Activated gamma-delta T cell (primary cell): ENCODE data around the gene HAUS6.
"Not testable (repeated sequence)": the region's sequence is repeated elsewhere in the genome, so short reads cannot be mapped to it uniquely, and the experiment has no call there.

Source experiments
- DNase-seq: peaks from one replicate; lab custom pipeline; 2025; lab: John Stamatoyannopoulos, UW
- total RNA-seq, 2 donors: gene quantifications; one replicate each; lab custom pipeline; 2026; lab: John Stamatoyannopoulos, UW

Gene HAUS6, protein sequence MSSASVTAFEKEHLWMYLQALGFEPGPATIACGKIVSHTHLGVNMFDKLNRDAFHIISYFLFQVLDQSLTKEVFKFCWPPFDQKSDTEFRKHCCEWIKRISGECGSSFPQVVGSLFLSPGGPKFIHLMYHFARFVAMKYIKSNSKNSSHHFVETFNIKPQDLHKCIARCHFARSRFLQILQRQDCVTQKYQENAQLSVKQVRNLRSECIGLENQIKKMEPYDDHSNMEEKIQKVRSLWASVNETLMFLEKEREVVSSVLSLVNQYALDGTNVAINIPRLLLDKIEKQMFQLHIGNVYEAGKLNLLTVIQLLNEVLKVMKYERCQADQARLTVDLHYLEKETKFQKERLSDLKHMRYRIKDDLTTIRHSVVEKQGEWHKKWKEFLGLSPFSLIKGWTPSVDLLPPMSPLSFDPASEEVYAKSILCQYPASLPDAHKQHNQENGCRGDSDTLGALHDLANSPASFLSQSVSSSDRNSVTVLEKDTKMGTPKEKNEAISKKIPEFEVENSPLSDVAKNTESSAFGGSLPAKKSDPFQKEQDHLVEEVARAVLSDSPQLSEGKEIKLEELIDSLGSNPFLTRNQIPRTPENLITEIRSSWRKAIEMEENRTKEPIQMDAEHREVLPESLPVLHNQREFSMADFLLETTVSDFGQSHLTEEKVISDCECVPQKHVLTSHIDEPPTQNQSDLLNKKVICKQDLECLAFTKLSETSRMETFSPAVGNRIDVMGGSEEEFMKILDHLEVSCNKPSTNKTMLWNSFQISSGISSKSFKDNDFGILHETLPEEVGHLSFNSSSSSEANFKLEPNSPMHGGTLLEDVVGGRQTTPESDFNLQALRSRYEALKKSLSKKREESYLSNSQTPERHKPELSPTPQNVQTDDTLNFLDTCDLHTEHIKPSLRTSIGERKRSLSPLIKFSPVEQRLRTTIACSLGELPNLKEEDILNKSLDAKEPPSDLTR
- 77.7 to 89.5 reads per million in 2 donors for total RNA-seq

DNA sequence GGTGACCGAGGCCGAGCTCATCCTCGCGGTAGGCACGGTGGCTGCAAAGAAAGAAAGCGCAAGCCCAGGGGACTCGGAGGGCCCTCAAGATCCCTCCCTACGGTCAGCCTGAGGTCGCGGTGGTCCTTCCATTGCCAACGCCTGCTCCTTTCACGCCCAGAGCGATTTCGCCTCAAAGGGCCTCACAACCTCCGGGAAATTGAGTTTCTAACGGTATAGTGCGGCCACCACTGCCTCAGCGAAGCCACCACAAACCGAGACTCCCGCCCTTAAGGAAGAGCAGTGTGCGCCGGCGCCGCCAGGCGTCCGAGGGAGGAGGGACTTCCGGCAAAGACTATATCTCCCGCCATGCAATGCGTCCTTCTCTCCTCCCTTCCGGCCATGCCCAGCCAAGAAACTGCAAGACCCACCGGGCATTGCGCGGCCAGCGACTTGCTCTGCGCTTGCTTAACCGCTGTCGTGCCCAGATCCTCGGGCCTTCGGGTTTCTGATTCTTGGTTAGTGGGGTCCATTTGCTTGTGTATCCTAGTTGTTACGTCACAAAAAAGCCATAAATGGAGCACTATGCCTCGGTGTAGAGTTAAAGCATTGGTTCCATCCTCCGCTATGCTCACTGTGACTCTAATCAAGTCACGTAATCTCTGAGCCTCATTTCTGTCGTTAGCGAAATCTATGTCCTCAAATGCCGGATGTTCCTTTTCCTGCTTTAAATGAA is at the start of gene HAUS6:
Gene HAUS6, minus strand, starts transcription at position 274 of the 715 bp plus-strand sequence. Its CDS starts 253 bp downstream, at position 21.
- DNase-seq: peak; percentile 83

DNA sequence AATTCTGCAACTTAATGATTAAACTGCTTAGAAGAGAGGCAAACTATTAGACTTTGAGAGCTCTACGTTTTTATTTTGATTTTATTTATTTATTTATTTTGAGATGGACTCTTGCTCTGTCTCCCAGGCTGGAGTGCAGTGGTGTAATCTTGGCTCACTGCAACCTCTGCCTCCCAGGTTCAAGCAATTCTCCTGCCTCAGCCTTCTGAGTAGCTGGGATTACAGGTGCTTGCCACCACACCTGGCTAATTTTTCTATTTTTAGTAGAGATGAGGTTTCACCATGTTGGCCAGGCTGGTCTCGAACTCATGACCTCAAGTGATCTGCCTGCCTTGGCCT is 49.4 kb upstream of the HAUS6 start:
- DNase-seq: not testable (repeated sequence)

DNA sequence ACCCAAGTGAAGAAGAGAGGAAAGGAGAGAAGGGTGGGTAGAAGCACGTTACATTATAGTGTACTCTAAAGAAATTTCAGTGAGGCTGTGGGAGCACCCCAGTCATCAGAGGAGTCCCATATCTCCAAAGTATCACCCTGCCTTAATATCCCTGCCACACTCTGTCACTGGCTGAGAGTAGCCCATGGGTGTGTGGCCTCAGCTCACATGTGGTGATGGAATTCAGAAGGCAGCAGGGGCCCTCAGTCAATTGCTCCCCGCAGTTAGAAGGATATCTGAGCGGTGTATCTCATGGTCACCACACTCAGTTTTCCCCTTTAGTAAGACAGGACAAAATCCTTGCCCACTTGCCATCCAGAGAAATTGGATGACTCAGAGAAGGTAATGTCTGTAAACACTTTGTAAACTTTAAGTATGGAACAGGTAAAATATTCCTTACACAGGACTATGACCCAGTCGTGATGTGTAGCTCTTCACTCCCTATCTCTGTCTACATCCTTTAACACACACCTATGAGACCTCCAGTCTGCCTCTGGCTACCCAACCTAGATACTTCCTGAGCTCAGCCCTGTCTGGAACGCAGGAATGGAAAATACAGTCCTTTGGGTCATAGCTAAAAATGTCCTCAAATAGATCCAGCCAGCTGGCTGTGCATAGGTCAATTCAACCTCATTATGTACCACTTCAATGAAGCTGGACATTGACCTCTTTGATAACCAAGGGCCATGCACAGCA is 48.9 kb upstream of the HAUS6 start:
- DNase-seq: no peak

DNA sequence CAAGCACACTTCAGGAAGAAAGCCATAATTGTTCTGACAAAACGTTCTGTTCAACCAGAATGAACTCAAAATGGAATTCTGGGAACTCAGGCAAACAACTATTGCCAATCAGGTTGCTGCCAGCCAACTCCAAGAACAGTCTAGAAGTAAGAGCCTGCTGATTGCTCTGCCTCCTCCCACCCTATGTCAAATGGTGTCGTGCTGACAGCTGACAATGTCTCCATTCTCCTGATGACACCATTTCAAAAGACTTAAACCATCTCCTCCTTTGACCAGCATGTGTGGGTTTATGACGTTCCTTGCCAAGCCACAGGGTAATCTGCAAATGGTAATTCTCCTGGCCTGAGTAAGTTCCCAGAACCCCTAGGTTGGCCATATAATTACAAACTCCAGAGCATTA is 46.5 kb upstream of the HAUS6 start:
- no peak for DNase-seq

DNA sequence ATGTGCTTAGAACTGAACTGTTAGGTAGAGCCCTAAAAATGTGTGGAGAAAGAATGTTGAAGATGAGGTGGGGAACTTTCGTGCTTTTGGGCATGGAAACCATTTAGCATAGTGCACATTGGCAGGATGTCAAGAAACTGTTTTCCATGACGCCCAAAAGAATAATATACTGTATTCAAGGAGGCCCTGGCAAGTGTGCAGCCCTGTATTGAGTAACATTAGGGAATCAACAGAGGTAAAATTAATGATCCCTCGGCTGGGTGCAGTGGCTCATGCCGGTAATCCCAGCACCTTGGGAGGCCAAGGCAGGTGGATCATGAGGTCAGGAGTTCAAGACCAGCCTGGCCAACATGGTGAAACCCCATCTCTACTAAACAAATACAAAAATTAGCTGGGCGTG is 45.5 kb upstream of the HAUS6 start:
- DNase-seq: no peak

DNA sequence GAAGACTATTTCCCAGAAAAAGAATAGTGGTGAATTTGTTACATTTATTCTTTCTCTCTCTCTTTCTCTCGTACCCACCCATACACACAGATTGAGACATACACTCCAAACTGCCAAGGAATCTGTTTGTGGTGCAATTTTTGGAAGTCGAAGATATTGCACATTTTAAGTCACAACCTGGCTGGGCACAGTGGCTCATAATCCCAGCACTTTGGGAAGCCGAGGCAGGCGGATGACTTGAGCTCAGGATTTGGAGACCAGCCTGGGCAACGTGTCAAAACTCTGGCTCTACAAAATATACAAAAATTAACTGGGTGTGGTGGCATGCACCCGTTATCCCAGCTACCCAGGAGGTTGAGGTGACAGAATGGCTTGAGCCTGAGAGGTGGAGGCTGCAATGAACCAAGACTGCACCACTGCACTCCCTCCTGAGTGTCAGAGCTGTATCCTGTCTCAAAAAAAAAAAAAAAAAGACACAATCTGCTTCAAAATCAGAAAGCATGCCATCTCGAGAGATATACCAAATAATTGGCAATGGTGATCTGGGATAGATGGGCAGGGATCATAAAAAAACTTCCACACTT is 43.8 kb upstream of the HAUS6 start:
- DNase-seq: no peak

DNA sequence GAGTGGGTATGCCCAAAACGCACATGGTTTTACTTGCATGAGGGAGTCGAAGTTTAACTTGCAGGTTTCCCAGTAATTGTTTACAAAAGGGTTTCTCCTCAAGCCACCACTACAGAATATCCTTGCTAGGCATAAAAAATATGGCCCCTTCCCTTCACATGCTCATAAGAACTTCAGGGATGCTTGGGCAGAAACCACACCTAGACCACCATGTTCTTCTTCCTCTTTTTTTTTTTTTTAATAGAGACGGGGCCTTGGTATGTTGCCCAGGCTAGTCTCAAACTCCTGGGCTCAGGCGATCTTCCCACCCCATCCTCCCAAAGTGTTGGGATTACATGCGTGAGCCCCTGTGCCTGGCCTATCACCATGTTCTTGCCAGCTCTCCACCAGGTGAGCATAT is 43.2 kb upstream of the HAUS6 start:
- no peak for DNase-seq

DNA sequence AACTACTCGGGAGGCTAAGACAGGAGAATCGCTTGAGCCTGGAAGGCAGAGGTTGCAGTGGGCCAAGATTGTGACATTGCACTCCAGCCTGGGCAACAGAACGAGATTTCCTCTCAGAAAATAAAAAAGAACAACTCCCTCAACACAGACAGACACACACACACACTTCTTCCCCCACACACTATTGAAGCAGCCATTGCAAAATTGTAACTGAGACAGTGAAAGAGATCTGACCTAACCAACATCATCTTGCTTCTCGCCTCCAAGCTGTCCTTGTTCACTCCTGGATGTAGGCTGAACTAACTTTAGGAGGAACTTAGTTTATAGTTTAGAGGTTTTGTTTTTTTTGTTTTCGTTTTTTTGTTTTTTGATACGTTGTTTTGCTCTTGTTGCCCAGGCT is 37.6 kb upstream of the HAUS6 start:
- DNase-seq: no peak

DNA sequence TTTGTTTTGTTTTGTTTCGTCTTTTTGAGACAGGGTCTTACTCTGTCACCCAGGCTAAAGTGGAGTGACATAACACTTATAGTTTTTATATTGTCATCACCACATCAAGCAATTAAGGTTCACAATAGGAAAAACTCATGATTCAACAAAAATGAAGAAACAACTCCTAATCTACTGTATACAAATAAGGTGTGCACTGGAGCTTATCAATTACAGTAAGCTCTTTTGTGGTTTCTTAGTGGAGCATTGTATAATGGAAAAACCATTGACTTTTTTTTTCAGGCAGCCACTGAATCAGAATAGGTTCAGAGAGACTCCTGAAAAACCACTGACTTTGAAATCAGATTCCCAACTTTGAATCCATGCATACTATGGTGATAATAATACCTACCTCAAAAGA is 35.4 kb upstream of the HAUS6 start:
- DNase-seq: no peak

DNA sequence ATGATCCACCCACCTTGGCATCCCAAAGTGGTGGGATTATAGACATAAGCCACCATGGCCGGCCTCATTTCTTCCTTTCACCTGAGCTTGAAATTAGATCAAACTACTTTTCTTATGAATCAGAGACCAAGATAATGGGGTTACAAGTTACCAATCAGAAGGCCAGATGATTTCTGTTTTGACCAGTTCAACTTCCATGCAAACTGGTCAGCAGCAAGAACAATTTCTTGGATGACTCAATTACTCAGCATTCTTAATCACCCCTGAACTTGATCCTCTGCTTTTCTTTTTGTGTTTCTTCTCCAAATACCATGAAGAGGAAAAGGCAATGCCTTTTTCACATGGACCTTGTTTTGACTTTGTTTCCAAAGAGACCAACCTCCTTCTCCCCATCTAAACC is 34.6 kb upstream of the HAUS6 start:
- no peak for DNase-seq

DNA sequence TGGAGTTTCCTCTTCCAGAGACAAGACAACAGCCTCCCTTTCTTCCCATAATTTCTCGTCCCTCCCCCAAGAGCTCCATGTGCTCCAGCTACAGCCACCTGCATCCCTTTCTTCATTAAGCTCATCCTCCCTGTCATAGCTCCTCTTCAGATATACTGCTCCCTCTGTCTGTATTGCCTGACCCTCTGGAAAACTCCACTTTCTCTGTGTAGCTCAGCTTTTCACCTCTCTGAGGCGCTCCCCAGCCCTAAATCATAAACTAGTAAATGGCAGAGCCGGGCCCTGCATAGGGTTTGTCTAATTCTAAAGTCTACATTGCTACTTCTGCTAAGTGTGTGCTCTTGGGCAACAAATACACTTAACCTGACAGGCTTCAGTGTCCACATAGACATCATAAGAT is 33.4 kb upstream of the HAUS6 start:
- no peak for DNase-seq

DNA sequence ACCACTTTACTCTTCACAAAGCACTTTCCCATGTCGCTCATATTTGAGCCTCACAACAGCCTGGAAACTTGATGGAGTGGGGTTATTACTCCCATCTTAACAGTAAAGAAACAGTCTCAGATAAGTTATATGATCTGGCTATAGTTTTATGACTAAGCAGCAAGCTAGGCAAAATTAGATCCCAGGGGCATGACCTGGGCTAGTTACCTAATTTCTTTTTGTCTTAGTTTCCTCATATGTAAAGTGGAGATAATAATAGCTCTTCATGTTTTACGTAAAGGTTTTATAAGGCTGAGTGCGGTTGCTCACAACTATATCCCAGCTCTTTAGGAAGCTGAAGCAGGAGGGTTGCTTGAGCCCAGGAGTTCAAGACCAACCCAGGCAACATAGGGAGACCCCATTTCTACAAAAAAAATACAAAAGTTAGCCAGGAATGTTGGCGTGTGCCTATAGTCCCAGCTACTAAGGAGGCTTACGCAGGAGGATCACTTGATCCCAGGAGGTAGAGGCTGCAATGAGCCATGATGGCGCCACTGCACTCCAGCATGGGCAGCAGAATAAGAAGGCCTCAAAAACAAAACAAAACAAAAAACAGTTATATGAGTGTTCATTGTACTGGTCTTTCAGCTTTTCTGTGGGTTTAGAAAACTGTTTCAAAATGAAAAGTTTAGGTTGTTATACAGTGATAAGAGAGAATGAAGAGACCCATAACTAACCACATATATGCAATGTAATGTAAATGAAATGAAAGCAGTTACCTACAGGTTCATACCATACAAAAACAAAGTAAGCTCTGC is 31.0 kb upstream of the HAUS6 start:
- DNase-seq: no peak

DNA sequence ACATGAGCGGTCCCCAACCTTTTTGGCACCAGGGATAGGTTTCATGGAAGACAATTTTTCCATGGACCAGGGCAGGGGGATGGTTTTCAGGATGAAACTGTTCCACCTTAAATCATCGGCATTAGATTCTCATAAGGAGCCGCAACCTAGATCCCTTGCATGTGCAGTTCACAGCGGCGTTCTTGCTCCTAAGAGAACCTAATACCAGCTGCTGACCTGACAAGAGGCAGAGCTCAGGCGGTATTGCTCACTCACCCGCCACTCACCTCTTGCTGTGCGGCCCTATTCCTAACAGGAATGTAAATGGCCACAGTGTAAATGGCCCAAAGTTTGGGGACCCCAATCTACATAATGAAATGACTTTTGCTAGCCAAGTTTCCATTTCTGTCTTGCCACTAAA is 27.7 kb upstream of the HAUS6 start:
- DNase-seq: no peak

DNA sequence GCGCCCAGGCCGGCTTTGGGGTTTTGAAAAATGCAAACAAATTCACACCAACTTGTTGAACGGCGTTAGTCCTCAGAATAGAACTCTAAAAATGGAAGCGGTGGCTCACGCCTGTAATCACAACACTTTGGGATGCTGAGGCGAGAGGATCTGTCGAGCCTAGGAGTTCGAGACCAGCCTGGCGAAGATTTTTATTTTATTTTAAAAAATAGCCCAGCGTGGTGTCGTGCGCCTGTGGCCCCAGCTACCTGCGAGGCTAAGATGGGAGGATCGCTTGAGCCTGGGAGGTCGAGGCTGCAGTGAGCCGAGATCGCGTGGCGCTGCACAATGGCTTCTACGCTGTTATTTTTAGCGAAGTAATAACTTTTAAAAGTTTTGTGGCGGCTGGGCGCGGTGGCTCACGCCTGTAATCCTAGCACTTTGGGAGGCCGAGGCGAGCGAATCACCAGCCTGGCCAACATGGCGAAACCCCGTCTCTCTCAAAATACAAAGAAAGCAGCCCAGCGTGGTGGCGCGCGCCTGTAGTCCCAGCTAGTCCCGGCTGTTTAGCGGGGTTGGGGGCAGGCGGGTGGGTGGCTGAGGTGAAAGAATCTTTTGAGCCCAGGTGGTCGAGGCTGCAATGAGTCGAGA is 25.3 kb upstream of the HAUS6 start:
- peak; percentile 17 for DNase-seq

DNA sequence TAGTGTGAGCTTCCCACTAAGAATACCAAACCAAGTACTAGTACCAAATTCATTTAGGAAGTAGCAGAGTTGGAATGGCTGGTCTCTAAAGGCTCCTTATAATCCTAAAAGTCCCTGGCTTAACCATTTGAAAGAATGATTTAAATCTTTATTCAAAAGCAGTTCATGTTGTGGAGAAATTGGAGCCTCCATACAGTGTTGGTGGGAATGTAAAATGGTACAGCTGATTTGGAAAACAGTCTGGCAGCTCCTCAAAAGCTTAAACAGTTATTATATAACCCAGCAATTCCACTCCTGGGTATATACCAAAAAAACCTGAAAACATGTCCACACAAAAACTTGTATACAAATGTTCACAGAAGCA is 21.7 kb upstream of the HAUS6 start:
- no peak for DNase-seq

DNA sequence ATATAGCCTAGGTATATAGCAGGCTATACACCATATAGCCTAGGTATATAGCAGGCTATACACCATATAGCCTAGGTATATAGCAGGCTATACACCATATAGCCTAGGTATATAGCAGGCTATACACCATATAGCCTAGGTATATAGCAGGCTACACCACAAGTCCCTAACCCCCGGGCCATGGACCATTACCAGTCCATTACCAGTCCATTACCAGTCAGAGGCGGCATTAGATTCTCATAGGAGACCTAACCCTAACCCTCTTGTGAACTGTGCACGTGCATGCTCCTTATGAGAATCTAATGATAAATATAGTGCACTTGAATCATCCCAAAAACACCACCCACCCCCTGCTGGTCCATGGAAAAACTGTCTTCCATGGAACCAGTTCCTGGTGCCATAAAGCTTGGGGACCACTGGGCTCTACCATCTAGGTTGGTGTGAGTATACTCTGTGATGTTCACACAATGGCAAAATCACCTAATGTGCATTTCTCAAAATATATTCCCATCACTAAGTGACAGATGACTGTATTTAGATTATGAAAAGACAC is 19.9 kb upstream of the HAUS6 start:
- DNase-seq: no peak

DNA sequence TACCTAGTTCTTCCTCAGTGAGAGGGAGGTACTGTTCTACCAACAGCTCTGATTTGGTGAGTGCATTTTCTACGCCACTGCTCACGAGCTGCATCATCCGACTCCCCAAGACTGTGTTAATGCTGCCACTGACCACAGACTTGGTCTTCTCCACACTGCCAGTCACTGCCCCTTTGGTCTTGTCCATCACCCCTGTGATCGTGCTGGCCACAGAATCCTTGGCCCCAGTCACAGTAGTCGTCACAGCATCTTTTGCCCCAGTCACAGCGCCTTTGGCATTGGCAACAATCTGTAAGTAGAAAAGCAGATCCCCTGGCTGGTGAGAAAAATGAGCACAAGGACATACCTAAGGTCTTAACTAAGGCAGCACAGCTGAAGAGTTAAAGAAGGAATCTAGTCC is 18.2 kb upstream of the HAUS6 start:
- DNase-seq: no peak

DNA sequence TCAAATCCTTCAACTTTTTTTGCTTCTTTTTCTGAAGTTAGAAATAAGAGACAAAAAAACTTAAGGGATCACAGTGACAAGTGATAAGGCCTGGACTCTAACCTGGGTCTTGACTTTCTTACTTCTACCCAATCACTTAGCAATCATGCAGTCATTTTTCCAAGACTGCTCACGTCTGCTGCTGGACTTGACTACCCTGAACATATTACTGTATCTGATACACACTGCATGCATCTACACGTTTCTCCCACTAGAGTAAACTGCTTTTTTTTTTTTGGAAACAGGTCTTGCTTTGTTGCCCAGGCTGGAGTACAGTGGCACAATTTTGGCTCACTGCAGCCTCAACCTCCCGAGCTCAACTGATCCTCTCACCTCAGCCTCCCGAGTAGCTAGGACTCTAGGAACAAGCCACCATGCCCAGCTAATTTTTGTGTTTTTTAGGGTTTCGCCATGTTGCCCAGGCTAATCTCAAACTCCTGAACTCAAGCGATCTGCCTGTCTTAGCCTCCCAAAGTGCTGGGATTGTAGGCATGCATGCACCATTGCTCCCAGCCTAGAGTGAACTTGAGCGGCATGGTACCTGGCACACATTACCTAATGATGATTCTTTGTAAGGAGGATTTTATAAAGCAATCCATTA is 17.2 kb upstream of the HAUS6 start:
- DNase-seq: no peak

DNA sequence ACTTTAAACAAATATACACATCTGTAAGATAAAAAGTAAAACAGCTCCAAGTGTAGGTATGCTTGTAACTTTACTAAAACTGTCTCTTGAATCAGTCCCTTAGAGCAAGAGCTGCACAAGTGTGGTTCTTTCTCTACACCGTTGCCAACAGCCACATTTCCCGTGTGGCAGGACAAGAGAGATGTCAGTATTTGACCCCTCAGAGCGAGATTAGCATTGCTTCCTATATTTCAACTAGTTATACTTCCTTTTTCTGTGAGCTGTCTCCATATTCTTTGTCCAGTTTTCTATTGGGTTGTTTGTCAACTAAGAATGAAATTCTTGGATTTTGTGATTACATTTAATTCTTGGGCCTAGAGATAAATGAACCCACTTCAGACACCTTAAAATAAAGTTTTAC is 16.5 kb upstream of the HAUS6 start:
- DNase-seq: no peak
